Right cardiac atrium (tissue), 5 donors: ENCODE measurements around the gene MADCAM1. TPM values are rescaled to one million over a fixed set of nuclear protein-coding genes. Genes with fewer than 3 reads are reported as not detected.

Experiments used
- ATAC-seq, 2 donors: fragments of 200-7000 bp; cut with Tn5 transposase; one replicate each; pipeline versions ENCODE4 v1.8.0 to v1.9.1; 2020; ENCODE audit warnings: moderate library complexity in 2 of 2, mild to moderate bottlenecking in 1 of 2
- DNase-seq, 3 donors: peaks; one replicate each; pipeline ENCODE4 v3.0.0-alpha.2; 2020
- H3K27ac ChIP-seq: one replicate; pipeline ENCODE4 v1.5.1; 2013; ENCODE audit warnings: mild to moderate bottlenecking, low read length, control low read depth, moderate library complexity
- H3K27me3 ChIP-seq: one replicate; pipeline ENCODE4 v1.6.1; 2013; ENCODE audit not compliant: control insufficient read depth, insufficient read depth
- H3K4me1 ChIP-seq: one replicate; pipeline ENCODE4 v1.6.1; 2013; ENCODE audit warnings: low read length; ENCODE audit not compliant: control insufficient read depth, insufficient read depth
- H3K4me3 ChIP-seq: one replicate; pipeline ENCODE4 v1.5.1; 2013; ENCODE audit warnings: low read length, control low read depth
- H3K9me3 ChIP-seq: one replicate; pipeline ENCODE4 v1.6.1; 2013; ENCODE audit warnings: low read length; ENCODE audit not compliant: control insufficient read depth
- WGBS: extraction: QIAGEN DNeasy Blood & Tissue Kit; methylation state at CpG from one replicate; pipeline ENCODE4 v1.1.7; 2013; 5-methylcytosine and 5-hydroxymethylcytosine counted together
- intact Hi-C, 4 donors: fragments of 100-400 bp; cut with DNase I; formaldehyde crosslinking; loops; one replicate each; pipeline versions ENCODE4 v1.11.0 to v1.14.0; 2022 to 2023
- polyA plus RNA-seq: library from polyadenylated mRNA; stranded (reverse); fragments of 200-250 nt; gene quantifications from one replicate; pipeline ENCODE4 v1.2.3, GENCODE V29; 2013
- total RNA-seq, 4 donors: library from RNA; stranded (reverse); fragmentation: NEBNext Ultra II Directional; extraction: Animal tissue kit (Norgen Biotek cat#: 25700); gene quantifications; one replicate each; pipeline ENCODE4 v1.2.1, GENCODE V29; 2021
- donor health status: healthy with polysubstance abuse.
- donor health status: DM: no; HTN: yes; CAD: no.
- donor health status: DM: no; HTN: no; CAD: no.
- donor health status: DM: no; HTN: yes; CAD: no; lungs with severe emphysema.
- donor health status: DM: yes; HTN: yes; CAD: no.

Gene MADCAM1
- total and polyA plus RNA-seq, 5 donors = 0.27 to 0.59 (median 0.34) TPM

DNA sequence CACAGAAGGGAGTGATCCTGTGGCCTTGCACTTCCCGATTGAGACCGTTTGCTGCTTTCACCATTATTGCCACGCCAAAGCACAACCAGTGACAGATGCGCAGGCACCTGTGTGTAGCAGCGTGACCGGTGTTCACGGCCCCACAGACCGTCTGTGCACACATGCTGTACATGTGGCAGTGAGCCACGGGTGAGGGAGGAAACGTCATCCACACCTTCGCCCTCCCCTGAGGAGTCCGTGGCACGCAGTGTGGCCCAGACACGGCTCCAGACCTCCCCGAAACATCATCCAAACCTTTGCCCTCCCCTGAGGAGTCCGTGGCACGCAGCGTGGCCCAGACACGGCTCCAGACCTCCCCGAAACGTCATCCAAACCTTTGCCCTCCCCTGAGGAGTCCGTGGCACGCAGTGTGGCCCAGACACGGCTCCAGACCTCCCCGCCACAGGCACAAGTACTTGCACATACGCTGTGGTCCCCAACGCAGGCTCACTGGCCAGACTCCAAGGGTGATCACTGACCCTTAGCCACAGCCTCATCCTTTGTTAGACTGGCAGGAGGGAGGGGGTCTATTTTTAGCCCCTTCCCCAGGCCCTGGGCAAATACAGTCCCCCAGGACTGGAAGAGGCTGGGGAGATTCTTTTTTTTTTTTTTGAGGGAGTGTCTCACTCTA is 27.6 kb upstream of the MADCAM1 start:
- intact Hi-C loops = no loop called here
- no peaks in the 10 kb centered on the region for H3K9me3 ChIP-seq
- no peaks in the 10 kb centered on the region for H3K4me1 ChIP-seq
- 76% methylated on average over 27 of the region's 27 CpGs for WGBS
- H3K27me3 ChIP-seq = no peaks in the 10 kb centered on the region
- DNase-seq (peak in 1 of 3 donors; percentile 18), ATAC-seq (no peak)
- H3K4me3 ChIP-seq = no peak overlapping the region
- H3K27ac ChIP-seq = no peak overlapping the region

GRCh38 chr19:469833-470232 is 26.5 kb upstream of the MADCAM1 start:
- no peak overlapping the region for H3K4me3 ChIP-seq
- H3K9me3 ChIP-seq = no peaks in the 10 kb centered on the region
- no peak for ATAC-seq
- H3K27me3 ChIP-seq = no peaks in the 10 kb centered on the region
- DNase-seq = peak in 1 of 3 donors; percentile 12
- no peaks in the 10 kb centered on the region for H3K4me1 ChIP-seq
- intact Hi-C loops = no loop called here
- WGBS = 79% methylated on average over 7 of the region's 7 CpGs
- no peak overlapping the region for H3K27ac ChIP-seq

DNA sequence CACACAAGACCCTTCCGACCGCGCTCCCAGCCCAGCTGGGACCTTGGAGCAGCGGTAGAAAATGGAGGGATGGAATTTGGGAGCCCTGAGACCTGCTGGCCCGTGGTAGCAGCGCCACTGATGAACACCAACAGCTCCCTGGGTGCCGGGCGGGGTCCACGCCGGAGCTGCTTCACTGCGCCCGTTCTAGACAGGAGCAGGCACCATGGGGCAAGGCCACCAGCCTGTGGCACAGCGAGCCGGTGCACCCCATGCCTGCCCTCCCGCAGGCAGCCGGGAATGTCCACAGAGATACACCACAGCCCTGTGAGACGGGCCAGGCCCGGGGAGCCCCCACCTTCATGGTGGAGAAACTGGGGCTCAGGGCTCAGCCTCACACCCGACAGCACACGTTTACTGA is 25.6 kb upstream of the MADCAM1 start:
- Histone ChIP-seq H3K9me3 (no peaks in the 10 kb centered on the region), H3K27ac (no peak overlapping the region), H3K4me1 (no peaks in the 10 kb centered on the region), H3K4me3 (no peak overlapping the region), H3K27me3 (no peaks in the 10 kb centered on the region)
- intact Hi-C loops = no loop called here
- peak in 1 of 3 donors; percentile 42 for DNase-seq
- no peak for ATAC-seq
- WGBS = 73% methylated on average over 20 of the region's 20 CpGs

DNA sequence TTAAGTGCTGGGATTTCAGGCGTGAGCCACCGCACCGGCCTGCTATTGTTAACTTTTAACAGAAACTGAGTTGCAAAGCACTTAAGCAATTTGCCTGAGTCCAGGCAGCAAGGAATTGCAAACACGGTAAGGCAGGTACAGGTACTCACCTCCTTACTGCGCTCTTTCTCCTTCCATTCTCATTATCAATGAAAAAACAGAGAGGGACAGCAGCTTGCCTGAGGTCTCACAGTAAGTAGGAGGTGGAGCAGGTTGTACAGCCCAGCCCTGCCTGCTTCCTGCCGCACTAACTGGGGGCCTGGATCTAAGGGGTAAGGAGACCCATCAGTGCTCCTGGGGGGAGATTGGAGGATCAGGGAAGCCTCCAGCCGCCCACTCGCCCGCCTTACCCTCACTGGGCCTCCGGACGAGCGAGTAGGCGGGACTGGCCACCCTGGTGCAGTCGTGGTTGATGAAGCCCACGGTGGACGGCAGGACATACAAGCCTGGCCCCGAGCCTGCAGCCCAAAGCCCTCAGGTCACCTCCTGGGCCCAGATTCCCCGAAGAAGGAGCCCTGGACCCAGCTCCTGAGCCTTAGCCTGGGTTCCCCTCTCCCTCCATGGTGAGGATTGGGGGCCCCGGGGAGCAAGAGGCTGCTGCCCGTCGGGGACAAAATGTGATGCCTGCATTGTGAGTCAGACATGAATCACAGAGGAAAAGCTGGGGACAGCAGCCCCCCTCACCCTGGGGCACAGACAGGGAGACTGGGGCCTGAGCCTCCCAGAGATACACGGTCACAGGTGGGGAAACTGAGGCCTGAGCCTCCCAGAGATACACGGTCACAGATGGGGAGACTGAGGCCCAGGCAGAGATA is 24.1 kb upstream of the MADCAM1 start:
- Histone ChIP-seq H3K27ac (no peak overlapping the region), H3K4me1 (no peaks in the 10 kb centered on the region), H3K27me3 (no peaks in the 10 kb centered on the region), H3K9me3 (no peaks in the 10 kb centered on the region), H3K4me3 (no peak overlapping the region)
- intact Hi-C loops = no loop called here
- peak in 2 of 3 donors; percentile 24 to 31 for DNase-seq
- 74% methylated on average over 23 of the region's 23 CpGs for WGBS
- ATAC-seq = no peak

- 59% methylated on average over 57 of the region's 57 CpGs for WGBS
- DNase-seq (peak in 2 of 3 donors; percentile 37 to 56), ATAC-seq (peak; percentile 44 to 58)
- no peaks in the 10 kb centered on the region for H3K4me1 ChIP-seq
- H3K27ac ChIP-seq = no peak overlapping the region
- no peak overlapping the region for H3K4me3 ChIP-seq
- no peaks in the 10 kb centered on the region for H3K27me3 ChIP-seq
- intact Hi-C loops = no loop called here
- no peaks in the 10 kb centered on the region for H3K9me3 ChIP-seq
Observed at GRCh38 chr19:474126-475078, 21.9 kb upstream of the MADCAM1 start.

DNA sequence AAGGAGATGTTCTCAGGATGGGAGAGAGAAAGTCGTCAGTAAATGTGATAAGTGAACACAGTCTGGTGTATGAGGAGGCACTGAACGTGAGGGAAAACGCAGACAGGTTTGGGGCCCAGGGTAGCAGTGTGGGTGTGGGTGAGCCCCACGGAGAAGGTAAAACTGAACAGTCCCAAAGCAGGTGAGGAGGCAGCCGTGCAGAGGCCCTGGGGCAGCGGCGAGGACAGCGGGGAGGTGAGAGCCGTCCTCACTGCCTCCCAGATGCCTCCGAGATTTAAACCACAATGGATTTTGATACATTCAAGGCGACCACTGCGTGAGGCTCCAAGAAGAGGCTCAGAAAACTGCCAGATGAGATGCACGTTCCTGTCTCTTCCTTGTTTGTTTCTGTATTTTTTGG is 20.9 kb upstream of the MADCAM1 start:
- H3K27ac ChIP-seq = no peak overlapping the region
- 86% methylated on average over 13 of the region's 13 CpGs for WGBS
- no peaks in the 10 kb centered on the region for H3K27me3 ChIP-seq
- intact Hi-C loops = no loop called here
- no peaks in the 10 kb centered on the region for H3K9me3 ChIP-seq
- no peak for ATAC-seq
- no peaks in the 10 kb centered on the region for H3K4me1 ChIP-seq
- no peak overlapping the region for H3K4me3 ChIP-seq
- peak in 1 of 3 donors; percentile 26 for DNase-seq

GRCh38 chr19:478236-478903 is 17.9 kb upstream of the MADCAM1 start:
- no peaks in the 10 kb centered on the region for H3K27me3 ChIP-seq
- no peak for ATAC-seq
- H3K9me3 ChIP-seq = no peaks in the 10 kb centered on the region
- H3K4me1 ChIP-seq = no peaks in the 10 kb centered on the region
- peak in 2 of 3 donors; percentile 43 to 52 for DNase-seq
- no peak overlapping the region for H3K27ac ChIP-seq
- 80% methylated on average over 26 of the region's 26 CpGs for WGBS
- H3K4me3 ChIP-seq = no peak overlapping the region
- intact Hi-C loops = no loop called here

GRCh38 chr19:478976-479375 is 17.3 kb upstream of the MADCAM1 start:
- H3K4me3 ChIP-seq = no peak overlapping the region
- DNase-seq = peak in 1 of 3 donors; percentile 9
- intact Hi-C loops = no loop called here
- no peaks in the 10 kb centered on the region for H3K4me1 ChIP-seq
- H3K9me3 ChIP-seq = no peaks in the 10 kb centered on the region
- no peak for ATAC-seq
- no peaks in the 10 kb centered on the region for H3K27me3 ChIP-seq
- WGBS = 75% methylated on average over 14 of the region's 14 CpGs
- H3K27ac ChIP-seq = no peak overlapping the region

DNA sequence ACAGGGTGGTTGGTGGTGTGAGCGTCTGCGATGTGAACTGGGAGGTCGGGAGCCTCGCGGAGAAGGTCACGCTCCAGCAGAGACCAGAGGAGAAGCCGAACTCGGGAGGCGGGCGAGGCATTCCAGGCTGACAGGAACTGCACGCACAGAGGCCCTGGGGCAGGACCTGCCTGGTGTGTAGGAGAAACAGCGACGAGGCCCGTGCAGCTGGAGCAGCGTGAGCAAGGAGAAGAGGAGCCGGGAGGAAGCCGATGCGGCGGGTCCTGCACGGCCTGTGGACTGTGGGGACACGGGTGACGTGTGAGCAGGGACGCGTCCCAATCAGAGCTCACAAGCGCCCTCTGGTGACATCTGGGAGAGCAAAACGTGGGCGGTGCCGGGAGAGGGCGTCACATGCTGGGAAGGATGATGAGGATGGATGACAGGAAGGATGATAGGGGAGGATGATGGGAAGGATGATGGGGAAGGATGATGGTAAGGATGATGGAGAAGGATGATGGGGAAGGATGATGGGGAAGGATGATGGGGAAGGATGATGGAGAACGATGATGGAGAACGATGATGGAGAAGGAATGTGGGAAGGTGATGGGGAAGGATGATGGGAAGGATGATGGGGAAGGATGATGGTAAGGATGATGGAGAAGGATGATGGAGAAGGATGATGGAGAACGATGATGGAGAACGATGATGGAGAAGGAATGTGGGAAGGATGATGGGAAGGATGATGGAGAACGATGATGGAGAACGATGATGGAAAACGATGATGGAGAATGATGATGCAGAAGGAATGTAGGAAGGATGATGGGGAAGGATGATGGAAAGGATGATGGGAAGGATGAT is 16.1 kb upstream of the MADCAM1 start:
- ATAC-seq (peak; percentile 91 to 92), DNase-seq (peak; percentile 90 to 96 (median 94))
- Histone ChIP-seq H3K27ac (peak overlapping the region; percentile 63), H3K4me1 (no peaks in the 10 kb centered on the region), H3K4me3 (peak overlapping the region; percentile 11), H3K9me3 (no peaks in the 10 kb centered on the region), H3K27me3 (no peaks in the 10 kb centered on the region)
- 21% methylated on average over 36 of the region's 36 CpGs for WGBS
- intact Hi-C loops = loop anchor here in 2 of 4 donors (5.0 to 10.0 kb wide), 2 partner anchors 85 to 88 kb away; no protein-coding TSS in a partner anchor
